ENCODE results near the gene CAMSAP3.

The CAMSAP3 gene

DNA sequence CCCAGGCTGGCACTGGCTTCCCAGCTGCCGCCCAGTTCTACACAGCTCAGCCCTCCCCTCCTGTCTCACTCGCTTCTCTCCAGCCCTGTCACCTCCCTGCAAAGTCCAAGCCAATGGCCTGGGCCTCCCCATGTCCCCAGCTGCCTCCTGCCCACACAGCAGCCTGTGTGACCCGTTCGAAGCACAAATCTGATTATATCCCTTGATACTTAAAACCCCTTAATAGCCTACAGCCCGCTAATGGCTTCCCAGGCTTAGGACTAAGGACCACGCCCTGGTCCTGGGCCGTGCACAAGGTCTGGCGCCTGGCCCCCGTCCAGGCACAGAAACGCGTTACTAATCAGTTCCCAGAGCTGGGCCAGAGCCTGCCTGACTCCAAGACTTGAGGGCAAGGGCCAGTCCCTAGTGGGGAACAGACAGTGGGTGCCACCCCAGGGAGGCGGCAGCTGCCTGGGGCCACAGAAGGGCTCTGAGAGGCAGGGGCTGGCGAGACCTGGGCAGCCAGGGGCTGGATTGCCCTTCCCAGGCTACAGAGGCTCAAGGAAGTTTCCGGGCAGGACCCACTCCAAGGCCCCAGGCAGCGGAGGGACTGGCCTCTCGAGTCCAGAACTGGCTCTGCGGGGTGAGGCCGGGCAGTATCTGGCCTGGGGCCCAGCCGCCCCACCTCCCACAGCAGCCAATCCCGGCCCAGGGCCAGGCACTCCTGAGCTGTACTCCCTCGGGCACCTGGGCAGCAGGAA, 23.3 kb downstream of the CAMSAP3 start:
- Histone ChIP-seq H3K27me3 (ENCODE audit: insufficient read depth, low read length) (no peaks in the 10 kb centered on the region), H3K4me1 (ENCODE audit: insufficient read depth, low read length) (no peaks in the 10 kb centered on the region), H3K36me3 (ENCODE audit: insufficient read depth, low read depth, low read length) (peaks cover 42% of the 10 kb centered on the region), H3K27ac (ENCODE audit: low read length) (no peak overlapping the region), H3K4me3 (ENCODE audit: low read length) (no peak overlapping the region), H3K9me3 (ENCODE audit: insufficient read depth, low read depth, low read length) (no peaks in the 10 kb centered on the region), H3K9ac (ENCODE audit: low read depth, low read length) (no peak overlapping the region)

GRCh38 chr19:7619671-7620441, 24.2 kb downstream of the CAMSAP3 start:
- Histone ChIP-seq H3K4me3 (ENCODE audit: low read length) (no peak overlapping the region), H3K27ac (ENCODE audit: low read length) (no peak overlapping the region), H3K27me3 (ENCODE audit: insufficient read depth, low read length) (no peaks in the 10 kb centered on the region), H3K4me1 (ENCODE audit: insufficient read depth, low read length) (no peaks in the 10 kb centered on the region), H3K9ac (ENCODE audit: low read depth, low read length) (no peak overlapping the region), H3K9me3 (ENCODE audit: insufficient read depth, low read depth, low read length) (no peaks in the 10 kb centered on the region), H3K36me3 (ENCODE audit: insufficient read depth, low read depth, low read length) (peaks cover 42% of the 10 kb centered on the region)

DNA sequence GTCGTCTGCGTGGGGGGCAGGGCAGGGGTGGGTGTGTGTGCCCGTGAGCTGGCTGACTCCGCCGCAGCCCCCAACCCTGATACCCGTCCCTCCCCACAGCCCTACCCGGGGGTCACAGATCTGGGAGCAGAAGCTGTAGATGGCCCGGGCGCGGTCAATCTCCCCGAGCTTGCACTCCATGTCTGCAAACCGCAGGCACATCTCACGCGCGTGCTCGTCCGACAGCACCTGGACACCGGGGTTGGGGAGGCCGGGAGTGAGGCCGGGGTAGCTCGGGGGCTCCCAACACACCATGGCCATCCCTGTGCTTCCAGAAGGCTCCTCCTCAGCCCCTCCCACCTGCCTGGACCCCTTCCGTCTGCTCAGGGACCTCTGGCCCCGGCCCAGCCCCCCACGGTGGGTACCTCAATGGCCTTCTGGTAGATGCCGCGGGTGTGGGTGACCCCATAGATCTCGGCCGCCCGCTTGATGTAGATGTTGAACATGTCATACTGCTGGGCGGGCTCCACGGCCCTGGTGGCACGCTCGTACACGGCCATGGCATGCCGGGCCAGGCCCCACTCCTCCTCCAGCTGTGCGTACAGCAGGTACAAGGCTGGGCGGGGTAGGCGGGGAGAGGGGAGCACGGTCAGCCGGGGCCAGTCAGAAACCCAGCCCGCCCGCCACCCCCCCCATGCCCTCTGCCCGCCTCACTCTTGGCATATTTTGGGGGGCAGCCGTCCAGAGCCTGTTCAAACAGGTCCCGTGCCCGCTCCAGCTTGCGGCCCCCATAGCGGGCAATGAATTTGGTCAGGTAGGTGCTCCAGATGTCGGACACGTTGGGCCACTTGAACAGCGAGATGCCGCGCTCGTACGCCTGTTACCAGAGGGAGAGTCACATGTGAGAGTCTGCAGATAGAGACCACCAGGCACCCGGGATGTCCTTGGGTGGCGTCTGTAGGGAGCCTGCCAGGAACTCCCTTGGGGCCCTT, 25.1 kb downstream of the CAMSAP3 start:
- Histone ChIP-seq H3K9me3 (ENCODE audit: insufficient read depth, low read depth, low read length) (no peaks in the 10 kb centered on the region), H3K27ac (ENCODE audit: low read length) (no peak overlapping the region), H3K9ac (ENCODE audit: low read depth, low read length) (no peak overlapping the region), H3K4me1 (ENCODE audit: insufficient read depth, low read length) (no peaks in the 10 kb centered on the region), H3K36me3 (ENCODE audit: insufficient read depth, low read depth, low read length) (peaks cover 45% of the 10 kb centered on the region), H3K4me3 (ENCODE audit: low read length) (no peak overlapping the region), H3K27me3 (ENCODE audit: insufficient read depth, low read length) (no peaks in the 10 kb centered on the region)

GRCh38 chr19:7622933-7623685, 27.4 kb downstream of the CAMSAP3 start:
- Histone ChIP-seq H3K27ac (ENCODE audit: low read length) (no peak overlapping the region), H3K4me1 (ENCODE audit: insufficient read depth, low read length) (no peaks in the 10 kb centered on the region), H3K9me3 (ENCODE audit: insufficient read depth, low read depth, low read length) (no peaks in the 10 kb centered on the region), H3K36me3 (ENCODE audit: insufficient read depth, low read depth, low read length) (peaks cover 41% of the 10 kb centered on the region), H3K27me3 (ENCODE audit: insufficient read depth, low read length) (no peaks in the 10 kb centered on the region), H3K4me3 (ENCODE audit: low read length) (no peak overlapping the region), H3K9ac (ENCODE audit: low read depth, low read length) (no peak overlapping the region)

DNA sequence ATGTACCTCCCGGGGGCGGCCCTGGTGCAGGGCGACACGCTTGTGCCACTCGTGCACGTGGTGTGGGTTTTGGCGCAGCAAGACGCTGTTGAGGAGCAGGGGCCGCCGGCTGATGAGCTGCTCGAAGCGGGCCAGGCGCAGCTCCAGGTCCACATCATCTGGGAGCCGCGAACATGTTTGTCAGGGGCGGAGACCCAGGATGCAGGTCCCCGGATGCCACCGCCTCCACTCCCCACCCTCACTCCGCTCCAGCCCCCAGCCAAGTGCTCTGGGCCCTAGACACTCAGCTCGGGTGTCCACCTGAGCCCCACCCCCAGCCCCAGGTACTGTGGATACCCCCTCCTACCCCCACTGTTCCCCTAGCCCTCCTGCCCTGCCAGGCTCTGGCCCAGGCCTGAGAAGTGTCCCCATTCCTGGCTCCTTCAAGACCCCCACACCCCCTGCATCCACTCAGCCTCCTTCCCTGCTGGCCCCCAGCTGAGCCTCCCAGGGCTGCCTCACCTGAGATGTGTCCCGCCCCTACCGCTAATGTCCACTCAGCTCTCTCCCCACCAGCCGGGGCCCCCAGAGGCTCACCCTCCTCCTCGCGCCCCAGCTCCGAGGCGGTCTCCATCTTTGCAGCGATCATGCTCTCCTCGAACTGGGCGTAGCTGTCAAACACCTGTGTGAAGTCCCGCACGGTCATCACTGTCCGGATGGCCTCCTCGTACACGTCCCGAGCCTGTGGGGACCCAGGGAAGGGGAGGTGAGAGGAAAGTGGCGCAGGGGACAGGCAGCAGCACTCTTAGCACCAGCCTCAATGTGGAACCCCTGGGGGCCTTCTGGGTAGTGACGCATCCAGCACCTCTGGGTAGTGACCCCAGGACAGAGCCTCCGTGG, 28.3 kb downstream of the CAMSAP3 start:
- Histone ChIP-seq H3K9ac (ENCODE audit: low read depth, low read length) (no peak overlapping the region), H3K4me3 (ENCODE audit: low read length) (no peak overlapping the region), H3K36me3 (ENCODE audit: insufficient read depth, low read depth, low read length) (peaks cover 32% of the 10 kb centered on the region), H3K9me3 (ENCODE audit: insufficient read depth, low read depth, low read length) (no peaks in the 10 kb centered on the region), H3K27ac (ENCODE audit: low read length) (no peak overlapping the region), H3K4me1 (ENCODE audit: insufficient read depth, low read length) (no peaks in the 10 kb centered on the region; the same call in 1 of the 2 replicates), H3K27me3 (ENCODE audit: insufficient read depth, low read length) (no peaks in the 10 kb centered on the region)

DNA sequence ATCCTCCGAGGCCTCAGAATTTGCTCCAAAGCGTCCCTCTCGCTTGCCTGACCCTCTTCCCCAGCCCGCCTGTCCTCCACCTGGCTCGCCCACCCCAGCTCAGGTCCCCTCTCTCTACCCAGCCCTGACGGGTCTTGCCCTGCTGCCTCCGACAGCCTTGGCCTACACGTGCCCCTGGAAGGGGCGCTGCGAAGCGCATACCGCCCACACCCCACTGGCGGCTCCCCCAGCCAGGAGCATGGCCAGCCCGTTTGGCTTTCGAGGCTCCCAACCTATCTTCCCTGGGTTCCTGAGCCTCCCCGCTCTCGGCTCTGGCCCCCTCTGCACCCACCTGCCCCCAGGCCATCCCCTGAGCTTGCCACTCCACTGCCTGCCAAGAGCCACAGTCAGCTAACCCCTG, 29.1 kb downstream of the CAMSAP3 start:
- no peak overlapping the region for H3K27ac ChIP-seq (ENCODE audit: low read length)
- no peaks in the 10 kb centered on the region; the same call in 1 of the 2 replicates for H3K4me1 ChIP-seq (ENCODE audit: insufficient read depth, low read length)
- H3K36me3 ChIP-seq (ENCODE audit: insufficient read depth, low read depth, low read length) = peaks cover 30% of the 10 kb centered on the region
- H3K9me3 ChIP-seq (ENCODE audit: insufficient read depth, low read depth, low read length) = no peaks in the 10 kb centered on the region
- H3K27me3 ChIP-seq (ENCODE audit: insufficient read depth, low read length) = no peaks in the 10 kb centered on the region
- H3K4me3 ChIP-seq (ENCODE audit: low read length) = no peak overlapping the region
- no peak overlapping the region for H3K9ac ChIP-seq (ENCODE audit: low read depth, low read length)

DNA sequence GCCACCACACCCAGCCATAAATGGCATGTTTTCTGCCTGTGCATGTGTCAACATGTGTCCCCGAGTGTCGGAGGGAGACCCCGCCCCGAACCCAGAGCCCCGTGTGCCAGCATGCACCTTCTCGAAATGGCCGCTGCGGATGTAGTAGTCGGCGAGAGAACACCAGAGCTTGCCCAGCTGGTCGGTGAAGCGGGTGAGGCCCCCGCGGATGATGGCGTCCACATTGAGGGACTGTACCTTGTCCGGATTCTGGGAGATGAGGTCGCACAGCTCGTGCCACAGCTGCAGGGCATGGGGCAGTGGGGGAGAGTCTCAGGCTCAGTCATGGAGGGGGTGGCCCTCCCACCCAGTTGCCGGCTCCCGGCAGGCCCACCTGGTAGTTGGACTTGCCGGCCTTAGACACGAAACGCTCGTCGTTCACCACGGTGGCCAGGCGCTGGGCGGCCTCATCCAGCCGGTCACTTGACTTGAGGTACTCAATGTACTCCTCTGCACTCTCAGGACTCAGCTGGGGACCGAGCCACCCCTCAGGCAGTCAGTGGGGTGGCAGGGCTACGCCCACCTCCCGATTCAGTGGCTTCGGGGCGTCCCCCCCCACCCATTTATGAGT, 30.2 kb downstream of the CAMSAP3 start:
- H3K9me3 ChIP-seq (ENCODE audit: insufficient read depth, low read depth, low read length) = no peaks in the 10 kb centered on the region
- H3K36me3 ChIP-seq (ENCODE audit: insufficient read depth, low read depth, low read length) = peaks cover 30% of the 10 kb centered on the region

DNA sequence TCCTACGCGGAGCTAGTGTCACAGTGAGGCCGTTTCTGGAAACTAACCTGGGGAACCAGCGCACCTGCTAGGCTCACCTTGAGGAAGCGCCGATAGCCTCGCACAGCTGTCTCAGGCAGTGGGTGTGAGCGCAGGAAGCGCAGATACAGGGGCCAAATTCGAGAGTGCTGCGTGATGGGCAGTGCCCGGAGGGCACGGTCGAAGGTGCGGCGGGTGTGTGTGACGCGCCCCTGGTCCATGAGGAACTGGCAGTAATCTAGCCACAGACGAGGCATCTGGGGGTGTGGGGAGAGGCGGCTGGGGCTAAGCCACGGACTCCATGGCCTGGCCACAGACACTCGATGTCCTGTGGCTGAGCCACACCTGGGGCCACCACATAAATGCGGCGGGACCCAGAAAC, 31.5 kb downstream of the CAMSAP3 start:
- no peaks in the 10 kb centered on the region; the same call in 1 of the 2 replicates for H3K4me1 ChIP-seq (ENCODE audit: insufficient read depth, low read length)
- no peak overlapping the region for H3K27ac ChIP-seq (ENCODE audit: low read length)
- no peak overlapping the region for H3K4me3 ChIP-seq (ENCODE audit: low read length)
- H3K27me3 ChIP-seq (ENCODE audit: insufficient read depth, low read length) = no peaks in the 10 kb centered on the region
- no peak overlapping the region for H3K9ac ChIP-seq (ENCODE audit: low read depth, low read length)
- H3K9me3 ChIP-seq (ENCODE audit: insufficient read depth, low read depth, low read length) = no peaks in the 10 kb centered on the region
- peaks cover 18% of the 10 kb centered on the region for H3K36me3 ChIP-seq (ENCODE audit: insufficient read depth, low read depth, low read length)

More for the DNA sequence above, 30.2 kb downstream of the CAMSAP3 start:
- H3K9ac ChIP-seq (ENCODE audit: low read depth, low read length) = no peak overlapping the region
- no peak overlapping the region for H3K4me3 ChIP-seq (ENCODE audit: low read length)
- H3K27ac ChIP-seq (ENCODE audit: low read length) = no peak overlapping the region
- no peaks in the 10 kb centered on the region for H3K27me3 ChIP-seq (ENCODE audit: insufficient read depth, low read length)
- no peaks in the 10 kb centered on the region; the same call in 1 of the 2 replicates for H3K4me1 ChIP-seq (ENCODE audit: insufficient read depth, low read length)

DNA sequence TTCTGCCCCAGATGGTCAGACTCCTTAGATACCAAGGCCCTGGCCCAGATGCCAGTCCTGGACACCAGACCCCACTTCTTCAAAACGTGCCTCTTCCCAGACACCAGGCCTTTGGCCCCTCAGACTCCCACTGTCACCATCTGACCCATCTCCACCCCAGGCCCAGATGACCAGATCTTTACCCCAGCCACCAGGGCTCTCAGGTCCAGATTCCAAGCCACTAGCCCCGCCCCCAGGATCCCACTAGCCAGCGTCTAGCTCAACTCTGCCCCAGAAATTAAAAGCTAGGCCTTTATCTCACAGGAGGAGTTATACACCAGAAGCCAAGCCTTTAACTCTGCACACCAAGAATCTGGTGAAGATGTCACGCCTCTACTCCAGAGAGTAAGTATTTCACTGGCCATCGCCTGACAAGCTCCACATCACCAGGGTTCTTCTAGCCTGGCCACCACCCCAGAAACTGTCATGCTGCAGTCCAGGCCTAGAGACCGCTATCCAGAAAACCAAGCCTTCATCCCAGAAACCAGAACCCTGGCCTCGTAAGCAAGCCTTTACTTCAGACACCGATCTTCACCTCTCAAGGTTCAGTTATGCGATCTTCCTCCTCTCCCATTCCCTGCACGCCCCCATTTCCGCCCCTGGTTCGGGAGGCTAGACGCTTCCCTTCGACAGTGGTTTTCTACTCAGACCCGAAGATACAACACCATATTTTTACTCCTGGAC, 33.1 kb downstream of the CAMSAP3 start:
- H3K4me3 ChIP-seq (ENCODE audit: low read length) = peak overlapping the region; percentile 97
- H3K4me1 ChIP-seq (ENCODE audit: insufficient read depth, low read length) = no peaks in the 10 kb centered on the region; the same call in 1 of the 2 replicates
- H3K27me3 ChIP-seq (ENCODE audit: insufficient read depth, low read length) = peaks cover 1% of the 10 kb centered on the region; the same call in 1 of the 2 replicates
- peak overlapping the region; percentile 87 for H3K9ac ChIP-seq (ENCODE audit: low read depth, low read length)
- 0 out of 2 replicates have a peak, but pooled peaks cover 8% of the 10 kb centered on the region for H3K36me3 ChIP-seq (ENCODE audit: insufficient read depth, low read depth, low read length)
- H3K27ac ChIP-seq (ENCODE audit: low read length) = no peak overlapping the region
- no peaks in the 10 kb centered on the region for H3K9me3 ChIP-seq (ENCODE audit: insufficient read depth, low read depth, low read length)
